ENCODE measurements around the gene S100A9.

The S100A9 gene

GRCh38 chr1:153333902-153334301 lies 23.8 kb upstream of the S100A9 start:
- no peak for TF ChIP-seq EP300 (IDR thresholded peaks at IDR 0.05; ENCODE audit: borderline replicate concordance)
- TF ChIP-seq REST (IDR thresholded peaks at IDR 0.05; ENCODE audit: low read depth), result no peak
- no peak for TF ChIP-seq EGR1 (IDR thresholded peaks at IDR 0.05)
- no peak for TF ChIP-seq USF1 (IDR thresholded peaks at IDR 0.05)

- TF ChIP-seq TEAD4 (IDR thresholded peaks at IDR 0.05) (no peak), NFIC (IDR thresholded peaks at IDR 0.05) (no peak), CEBPB (IDR thresholded peaks at IDR 0.05) (no peak), TAF1 (IDR thresholded peaks at IDR 0.05; ENCODE audit: low read depth) (no peak)
Observed at GRCh38 chr1:153336650-153337049, 21.0 kb upstream of the S100A9 start.

- TF ChIP-seq CEBPB (IDR thresholded peaks at IDR 0.05), result no peak
Observed at GRCh38 chr1:153337980-153338853, 19.4 kb upstream of the S100A9 start.

GRCh38 chr1:153339802-153340201 lies 17.9 kb upstream of the S100A9 start:
- no peak for TF ChIP-seq CREB1 (IDR thresholded peaks at IDR 0.05; ENCODE audit: low read depth)
- no peak for TF ChIP-seq ZBTB7A (IDR thresholded peaks at IDR 0.05; ENCODE audit: low read depth)
- TF ChIP-seq FOXM1 (IDR thresholded peaks at IDR 0.05; ENCODE audit: borderline replicate concordance, low read depth), result no peak
- TF ChIP-seq YY1 (IDR thresholded peaks at IDR 0.05; ENCODE audit: low read depth), result no peak
- TF ChIP-seq NFIC (IDR thresholded peaks at IDR 0.05), result no peak

GRCh38 chr1:153340356-153340755 lies 17.3 kb upstream of the S100A9 start:
- no peak for TF ChIP-seq ZBTB7A (IDR thresholded peaks at IDR 0.05; ENCODE audit: low read depth)

- TF ChIP-seq YY1 (IDR thresholded peaks at IDR 0.05; ENCODE audit: low read depth) (no peak), FOXM1 (IDR thresholded peaks at IDR 0.05; ENCODE audit: borderline replicate concordance, low read depth) (no peak), TAF1 (IDR thresholded peaks at IDR 0.05; ENCODE audit: low read depth) (no peak), EGR1 (IDR thresholded peaks at IDR 0.05) (no peak), RAD21 (IDR thresholded peaks at IDR 0.05; ENCODE audit: low read depth) (no peak), REST (IDR thresholded peaks at IDR 0.05; ENCODE audit: low read depth) (no peak), TCF12 (IDR thresholded peaks at IDR 0.05; ENCODE audit: low read depth) (no peak), ZBTB7A (IDR thresholded peaks at IDR 0.05; ENCODE audit: low read depth) (no peak), NFIC (IDR thresholded peaks at IDR 0.05) (no peak)
Observed at GRCh38 chr1:153341431-153341934, 16.2 kb upstream of the S100A9 start.

- TF ChIP-seq EP300 (IDR thresholded peaks at IDR 0.05; ENCODE audit: borderline replicate concordance), result no peak
- no peak for TF ChIP-seq RAD21 (IDR thresholded peaks at IDR 0.05; ENCODE audit: low read depth)
- no peak for TF ChIP-seq MAX (IDR thresholded peaks at IDR 0.05)
- no peak for TF ChIP-seq USF1 (IDR thresholded peaks at IDR 0.05)
- no peak for TF ChIP-seq FOXM1 (IDR thresholded peaks at IDR 0.05; ENCODE audit: borderline replicate concordance, low read depth)
- TF ChIP-seq CEBPB (IDR thresholded peaks at IDR 0.05), result no peak
- TF ChIP-seq TAF1 (IDR thresholded peaks at IDR 0.05; ENCODE audit: low read depth), result no peak
- no peak for TF ChIP-seq CREB1 (IDR thresholded peaks at IDR 0.05; ENCODE audit: low read depth)
- no peak for TF ChIP-seq EGR1 (IDR thresholded peaks at IDR 0.05)
- no peak for TF ChIP-seq NFIC (IDR thresholded peaks at IDR 0.05)
- TF ChIP-seq ZBTB7A (IDR thresholded peaks at IDR 0.05; ENCODE audit: low read depth), result no peak
- TF ChIP-seq YY1 (IDR thresholded peaks at IDR 0.05; ENCODE audit: low read depth), result no peak
- no peak for TF ChIP-seq TEAD4 (IDR thresholded peaks at IDR 0.05)
Observed at GRCh38 chr1:153342178-153342577, 15.5 kb upstream of the S100A9 start.
